ENCODE data around the gene PAK5. TPM values are rescaled to one million over a fixed set of nuclear protein-coding genes. Genes with fewer than 3 reads are reported as not detected.

The PAK5 gene
- total and polyA plus RNA-seq, 8 donors: 1.0 to 2.0 (median 1.5) TPM

- DNase-seq: no peak
- H3K4me1 ChIP-seq: peaks cover 0 to 11% (median 0%) of the 10 kb centered on the region in 3 donors
- H3K27me3 ChIP-seq: no peaks in the 10 kb centered on the region
- H3K27ac ChIP-seq: no peak overlapping the region
- no peak for TF ChIP-seq CTCF (IDR thresholded peaks at IDR 0.05)
- intact Hi-C loops (cut with DNase I): no loop called here
- ATAC-seq: no peak
- no peaks in the 10 kb centered on the region for H3K36me3 ChIP-seq
- FAIRE-seq: no peak
- H3K9me3 ChIP-seq: no peaks in the 10 kb centered on the region
- H3K4me3 ChIP-seq: no peak overlapping the region
These were observed 23.2 kb downstream of the PAK5 start for GRCh38 chr20:9815632-9816031.

- Histone ChIP-seq H3K4me3 (no peak overlapping the region), H3K36me3 (no peaks in the 10 kb centered on the region), H3K27me3 (no peaks in the 10 kb centered on the region), H3K27ac (no peak overlapping the region), H3K9me3 (no peaks in the 10 kb centered on the region), H3K4me1 (no peaks in the 10 kb centered on the region)
- TF ChIP-seq CTCF (IDR thresholded peaks at IDR 0.05): no peak
- ATAC-seq: no peak
- WGBS, 2 donors: 60 to 71% methylated on average over 1 of the region's 1 CpG
- no peak for FAIRE-seq
- intact Hi-C loops (cut with DNase I): no loop called here
- no peak for DNase-seq
These were observed 28.1 kb downstream of the PAK5 start for GRCh38 chr20:9810738-9811137.

- TF ChIP-seq CTCF (IDR thresholded peaks at IDR 0.05): no peak
- FAIRE-seq: no peak
- no peak overlapping the region for H3K4me3 ChIP-seq
- ATAC-seq: no peak
- H3K9me3 ChIP-seq: no peaks in the 10 kb centered on the region
- no peaks in the 10 kb centered on the region for H3K36me3 ChIP-seq
- H3K27ac ChIP-seq: no peak overlapping the region
- H3K4me1 ChIP-seq: no peaks in the 10 kb centered on the region
- H3K27me3 ChIP-seq: no peaks in the 10 kb centered on the region
- intact Hi-C loops (cut with DNase I): no loop called here
- DNase-seq: no peak
- 38 to 44% methylated on average over 1 of the region's 1 CpG for WGBS, 2 donors
These were observed 29.6 kb downstream of the PAK5 start for GRCh38 chr20:9809271-9809670.

- intact Hi-C loops (cut with DNase I): no loop called here
- no peak for TF ChIP-seq CTCF (IDR thresholded peaks at IDR 0.05)
These were observed 30.7 kb downstream of the PAK5 start for GRCh38 chr20:9808166-9808565.

GRCh38 chr20:9807136-9807535 lies 31.7 kb downstream of the PAK5 start:
- no peak for TF ChIP-seq CTCF (IDR thresholded peaks at IDR 0.05)
- FAIRE-seq: no peak
- no peak for DNase-seq
- no peaks in the 10 kb centered on the region for H3K4me1 ChIP-seq
- H3K4me3 ChIP-seq: no peak overlapping the region
- no peak for ATAC-seq
- no peaks in the 10 kb centered on the region for H3K36me3 ChIP-seq
- H3K27ac ChIP-seq: no peak overlapping the region
- intact Hi-C loops (cut with DNase I): no loop called here
- 82 to 84% methylated on average over 3 of the region's 3 CpGs for WGBS, 2 donors
- no peaks in the 10 kb centered on the region for H3K9me3 ChIP-seq
- no peaks in the 10 kb centered on the region for H3K27me3 ChIP-seq

More at GRCh38 chr20:9808166-9808565, 30.7 kb downstream of the PAK5 start:
- Histone ChIP-seq H3K9me3 (no peaks in the 10 kb centered on the region), H3K36me3 (no peaks in the 10 kb centered on the region), H3K4me3 (no peak overlapping the region), H3K27ac (no peak overlapping the region), H3K4me1 (no peaks in the 10 kb centered on the region), H3K27me3 (no peaks in the 10 kb centered on the region)
- WGBS, 2 donors: 86 to 95% methylated on average over 1 of the region's 1 CpG
- ATAC-seq (no peak), FAIRE-seq (no peak), DNase-seq (no peak)
